Stimulated activated CD8-positive, alpha-beta memory T cell treated with anti-CD3 and anti-CD28 coated beads, Interleukin-2, amount 100 ng/mL, for 1 hour (primary cell): ENCODE measurements around the gene TAPBPL.
"Not testable (repeated sequence)": the region's sequence is repeated elsewhere in the genome, so short reads cannot be mapped to it uniquely, and the experiment has no call there.

Source experiments
- DNase-seq, 2 donors: peaks; one replicate each; pipeline ENCODE4 v3.0.0-alpha.2; 2020; ENCODE audit warnings: low read depth in 2 of 2

The TAPBPL gene

GRCh38 chr12:6462234-6462995 is 10.6 kb downstream of the TAPBPL start:
- no peak for DNase-seq

GRCh38 chr12:6463216-6463615 is 11.4 kb downstream of the TAPBPL start:
- DNase-seq: no peak

GRCh38 chr12:6463858-6464257 is 12.0 kb downstream of the TAPBPL start:
- no peak for DNase-seq

- no peak for DNase-seq
Measured at GRCh38 chr12:6464531-6464930, 12.7 kb downstream of the TAPBPL start.

GRCh38 chr12:6465467-6466183 is 13.8 kb downstream of the TAPBPL start:
- DNase-seq: no peak

- no peak for DNase-seq
Measured at GRCh38 chr12:6466184-6466573, 14.3 kb downstream of the TAPBPL start.

- not testable (repeated sequence) for DNase-seq
Measured at GRCh38 chr12:6466751-6467150, 14.9 kb downstream of the TAPBPL start.

- DNase-seq: not testable (repeated sequence)
Measured at GRCh38 chr12:6467571-6468282, 15.9 kb downstream of the TAPBPL start.

GRCh38 chr12:6468283-6468575 is 16.4 kb downstream of the TAPBPL start:
- DNase-seq: no peak

GRCh38 chr12:6469092-6469491 is 17.2 kb downstream of the TAPBPL start:
- DNase-seq: no peak

GRCh38 chr12:6469609-6470374 is 17.9 kb downstream of the TAPBPL start:
- no peak for DNase-seq

- peak; percentile 92 to 96 for DNase-seq
Measured at GRCh38 chr12:6470375-6471163, 18.7 kb downstream of the TAPBPL start, which contains the start of gene VAMP1. Gene VAMP1, minus strand, starts transcription at chr12:6470677. Its CDS starts 146 bp downstream, at chr12:6470531.

- no peak for DNase-seq
Measured at GRCh38 chr12:6471989-6472360, 20.1 kb downstream of the TAPBPL start.

GRCh38 chr12:6472491-6472890 is 20.6 kb downstream of the TAPBPL start:
- DNase-seq: no peak

GRCh38 chr12:6475233-6475975 is 23.6 kb downstream of the TAPBPL start:
- DNase-seq: not testable (repeated sequence)

GRCh38 chr12:6476489-6476888 is 24.6 kb downstream of the TAPBPL start:
- DNase-seq: no peak

- DNase-seq: not testable (repeated sequence)
Measured at GRCh38 chr12:6477601-6478377, 25.9 kb downstream of the TAPBPL start.

- no peak for DNase-seq
Measured at GRCh38 chr12:6478416-6478815, 26.6 kb downstream of the TAPBPL start.

- DNase-seq: no peak
Measured at GRCh38 chr12:6488240-6488639, 36.4 kb downstream of the TAPBPL start.

GRCh38 chr12:6489449-6489848 is 37.6 kb downstream of the TAPBPL start:
- no peak for DNase-seq
